Stimulated activated CD4-positive, alpha-beta T cell treated with anti-CD3 and anti-CD28 coated beads, Interleukin-12 subunit alpha, Interleukin-12 subunit beta, amount 100 ng/mL, for 4 hours (primary cell): Measurements from ENCODE around the gene DNAJA4.

ENCODE experiments used
- DNase-seq: peaks from one replicate; pipeline ENCODE4 v3.0.0-alpha.2; 2020

Gene DNAJA4

GRCh38 chr15:78317145-78317836, 52.9 kb downstream of the DNAJA4 start:
- DNase-seq = no peak

- no peak for DNase-seq
Measured at GRCh38 chr15:78319588-78319987, 55.2 kb downstream of the DNAJA4 start.

GRCh38 chr15:78320183-78320582, 55.8 kb downstream of the DNAJA4 start:
- no peak for DNase-seq

GRCh38 chr15:78321041-78321570, 56.7 kb downstream of the DNAJA4 start:
- no peak for DNase-seq

GRCh38 chr15:78321786-78322185, 57.4 kb downstream of the DNAJA4 start:
- DNase-seq = no peak

GRCh38 chr15:78322243-78322642, 57.9 kb downstream of the DNAJA4 start:
- no peak for DNase-seq

GRCh38 chr15:78322724-78323521, 58.6 kb downstream of the DNAJA4 start:
- no peak for DNase-seq

- no peak for DNase-seq
Measured at GRCh38 chr15:78323693-78324092, 59.3 kb downstream of the DNAJA4 start.

- no peak for DNase-seq
Measured at GRCh38 chr15:78324144-78324543, 59.8 kb downstream of the DNAJA4 start.

- DNase-seq = no peak
Measured at GRCh38 chr15:78325092-78325843, 60.9 kb downstream of the DNAJA4 start.

GRCh38 chr15:78327466-78327865, 63.1 kb downstream of the DNAJA4 start:
- DNase-seq = no peak

- no peak for DNase-seq
Measured at GRCh38 chr15:78329625-78330024, 65.3 kb downstream of the DNAJA4 start.
